ACC112 (cell line): Measurements from ENCODE around the gene SCPEP1.
"Not testable (repeated sequence)": the region's sequence is repeated elsewhere in the genome, so short reads cannot be mapped to it uniquely, and the experiment has no call there.

Experiments used
- H2AFZ ChIP-seq: fragments of 200-600 bp; sonication (generic); one replicate; pipeline ENCODE4 v1.6.0; 2017; ENCODE audit warnings: antibody characterized with exemption, low read length; ENCODE audit not compliant: unreplicated experiment
- H3K27ac ChIP-seq: fragments of 200-600 bp; sonication (generic); 2 replicates; pipeline ENCODE4 v1.5.1; 2014; ENCODE audit warnings: low read depth, mild to moderate bottlenecking, antibody characterized with exemption, low read length, moderate library complexity
- H3K27me3 ChIP-seq: fragments of 200-600 bp; sonication (generic); 2 replicates; pipeline ENCODE4 v1.6.1; 2014; ENCODE audit warnings: mild to moderate bottlenecking, antibody characterized with exemption, low read length, moderate library complexity, mixed read lengths; ENCODE audit not compliant: insufficient read depth
- H3K36me3 ChIP-seq: fragments of 200-600 bp; sonication (generic); 2 replicates; pipeline ENCODE4 v1.6.1; 2016; ENCODE audit warnings: mild to moderate bottlenecking, antibody characterized with exemption, low read length, moderate library complexity, mixed read lengths; ENCODE audit not compliant: insufficient read depth
- H3K4me1 ChIP-seq: fragments of 200-600 bp; sonication (generic); one replicate; pipeline ENCODE4 v1.6.1; 2016; ENCODE audit warnings: low read length, mixed read lengths; ENCODE audit not compliant: insufficient read depth, unreplicated experiment, control insufficient read depth
- H3K4me3 ChIP-seq: fragments of 200-600 bp; sonication (generic); 2 replicates; pipeline ENCODE4 v1.5.1; 2014; ENCODE audit warnings: mild to moderate bottlenecking, low read depth, low read length
- H3K79me2 ChIP-seq: fragments of 200-600 bp; sonication (generic); one replicate; pipeline ENCODE4 v1.6.0; 2016; ENCODE audit warnings: low read length; ENCODE audit not compliant: control insufficient read depth, unreplicated experiment, insufficient read depth

The SCPEP1 gene

GRCh38 chr17:56965681-56966080 lies 12.2 kb upstream of the SCPEP1 start:
- not testable (repeated sequence) for H3K79me2 ChIP-seq, H3K27me3 ChIP-seq, H2AFZ ChIP-seq, H3K36me3 ChIP-seq, H3K4me1 ChIP-seq, H3K27ac ChIP-seq, H3K4me3 ChIP-seq

- peaks cover under 1% of the 10 kb centered on the region for H3K4me1 ChIP-seq
- no peaks in the 10 kb centered on the region for H3K36me3 ChIP-seq
- no peak overlapping the region for H3K4me3 ChIP-seq
- H3K27me3 ChIP-seq = no peaks in the 10 kb centered on the region
- no peak overlapping the region for H2AFZ ChIP-seq
- H3K79me2 ChIP-seq = no peaks in the 10 kb centered on the region
- H3K27ac ChIP-seq = no peak overlapping the region
These were observed 11.6 kb upstream of the SCPEP1 start for GRCh38 chr17:56966338-56966737.

- Histone ChIP-seq H3K27me3 (no peaks in the 10 kb centered on the region), H3K27ac (no peak overlapping the region), H3K36me3 (no peaks in the 10 kb centered on the region), H3K79me2 (no peaks in the 10 kb centered on the region), H3K4me3 (no peak overlapping the region), H3K4me1 (no peaks in the 10 kb centered on the region), H2AFZ (no peak overlapping the region)
These were observed 7.0 kb upstream of the SCPEP1 start for GRCh38 chr17:56970974-56971373.

GRCh38 chr17:56972111-56972730 lies 5.7 kb upstream of the SCPEP1 start:
- H3K79me2 ChIP-seq = no peaks in the 10 kb centered on the region
- H3K4me1 ChIP-seq = no peaks in the 10 kb centered on the region
- no peak overlapping the region for H2AFZ ChIP-seq
- H3K4me3 ChIP-seq = no peak overlapping the region
- H3K36me3 ChIP-seq = no peaks in the 10 kb centered on the region
- no peaks in the 10 kb centered on the region for H3K27me3 ChIP-seq
- H3K27ac ChIP-seq = no peak overlapping the region

- no peak overlapping the region for H3K27ac ChIP-seq
- H3K4me3 ChIP-seq = no peak overlapping the region
- peaks cover 4% of the 10 kb centered on the region for H3K79me2 ChIP-seq
- H3K36me3 ChIP-seq = no peaks in the 10 kb centered on the region
- H3K27me3 ChIP-seq = no peaks in the 10 kb centered on the region
- no peak overlapping the region for H2AFZ ChIP-seq
- H3K4me1 ChIP-seq = no peaks in the 10 kb centered on the region
These were observed 4.4 kb upstream of the SCPEP1 start for GRCh38 chr17:56973520-56973919.

- Histone ChIP-seq H3K4me1 (peaks cover 4% of the 10 kb centered on the region), H3K4me3 (no peak overlapping the region), H3K36me3 (no peaks in the 10 kb centered on the region), H3K27me3 (no peaks in the 10 kb centered on the region), H2AFZ (no peak overlapping the region), H3K27ac (no peak overlapping the region), H3K79me2 (peaks cover 9% of the 10 kb centered on the region)
These were observed 3.9 kb upstream of the SCPEP1 start for GRCh38 chr17:56974055-56974454.

GRCh38 chr17:56975656-56976055 lies 2.3 kb upstream of the SCPEP1 start:
- Histone ChIP-seq H3K36me3 (no peaks in the 10 kb centered on the region), H2AFZ (no peak overlapping the region), H3K4me1 (peaks cover 7% of the 10 kb centered on the region), H3K79me2 (peaks cover 9% of the 10 kb centered on the region), H3K27ac (no peak overlapping the region), H3K4me3 (no peak overlapping the region), H3K27me3 (no peaks in the 10 kb centered on the region)

- Histone ChIP-seq H2AFZ (no peak overlapping the region), H3K79me2 (peaks cover 9% of the 10 kb centered on the region), H3K4me3 (peak overlapping the region; percentile 90), H3K27me3 (no peaks in the 10 kb centered on the region), H3K27ac (no peak overlapping the region), H3K36me3 (no peaks in the 10 kb centered on the region), H3K4me1 (peaks cover 7% of the 10 kb centered on the region)
These were observed 856 bp upstream of the SCPEP1 start for GRCh38 chr17:56976941-56977608.

GRCh38 chr17:56978441-56979090 lies 635 bp downstream of the SCPEP1 start:
- no peak overlapping the region for H3K27ac ChIP-seq
- H3K79me2 ChIP-seq = peaks cover 9% of the 10 kb centered on the region
- no peaks in the 10 kb centered on the region for H3K27me3 ChIP-seq
- H3K4me1 ChIP-seq = peaks cover 7% of the 10 kb centered on the region
- peak overlapping the region; percentile 95 for H2AFZ ChIP-seq
- peak overlapping the region; percentile 90 for H3K4me3 ChIP-seq
- H3K36me3 ChIP-seq = no peaks in the 10 kb centered on the region

GRCh38 chr17:56979091-56979480 lies 1.2 kb downstream of the SCPEP1 start:
- Histone ChIP-seq H3K27ac (no peak overlapping the region), H3K79me2 (peaks cover 9% of the 10 kb centered on the region), H3K27me3 (no peaks in the 10 kb centered on the region)

GRCh38 chr17:56980526-56980925 lies 2.6 kb downstream of the SCPEP1 start:
- not testable (repeated sequence) for H2AFZ ChIP-seq, H3K27ac ChIP-seq, H3K4me1 ChIP-seq, H3K27me3 ChIP-seq, H3K4me3 ChIP-seq, H3K79me2 ChIP-seq, H3K36me3 ChIP-seq

More at GRCh38 chr17:56979091-56979480, 1.2 kb downstream of the SCPEP1 start:
- peak overlapping the region; percentile 95 for H2AFZ ChIP-seq
- H3K4me1 ChIP-seq = peaks cover 7% of the 10 kb centered on the region
- no peaks in the 10 kb centered on the region for H3K36me3 ChIP-seq
- peak overlapping the region; percentile 90 for H3K4me3 ChIP-seq
